Occipital lobe (tissue), 3 donors: ENCODE results near the gene RAPGEF5. TPM values are rescaled to one million over a fixed set of nuclear protein-coding genes. Genes with fewer than 3 reads are reported as not detected.
"Not testable (repeated sequence)": the region's sequence is repeated elsewhere in the genome, so short reads cannot be mapped to it uniquely, and the experiment has no call there.

ENCODE experiments used
- DNase-seq: peaks from one replicate; lab custom pipeline; 2025; lab: John Stamatoyannopoulos, UW
- small RNA-seq: library from RNA; depleted of rRNA; stranded (forward); fragments of <200 nt; gene quantifications from one replicate; pipeline ENCODE3, GENCODE V24; 2014
- total RNA-seq: library from RNA; depleted of rRNA; stranded (reverse); fragments of >200 nt; gene quantifications from one replicate; pipeline ENCODE4 v1.2.3, GENCODE V29; 2014

Gene RAPGEF5
- total RNA-seq, 1 donor from 2014 or later: 81.4 TPM

DNA sequence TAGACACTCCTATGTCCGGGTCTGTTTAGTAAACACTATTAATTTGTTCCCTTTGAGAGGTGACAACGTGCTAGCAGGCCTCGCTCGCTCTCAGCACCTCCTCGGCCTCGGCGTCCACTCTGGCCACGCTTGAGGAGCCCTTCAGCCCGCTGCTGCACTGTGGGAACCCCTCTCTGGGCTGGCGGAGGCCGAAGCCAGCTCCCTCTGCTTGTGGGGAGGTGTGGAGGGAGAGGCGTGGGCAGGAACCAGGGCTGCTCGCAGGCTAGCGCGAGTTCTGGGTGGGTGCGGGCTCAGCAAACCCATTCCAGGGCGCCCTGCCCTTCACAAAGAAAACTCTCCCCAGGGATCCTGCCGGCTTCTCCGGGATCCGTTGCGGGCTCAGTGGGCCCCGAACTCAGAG, 266.8 kb downstream of the RAPGEF5 start:
- no peak for DNase-seq

- no peak for DNase-seq
These were observed 268.1 kb downstream of the RAPGEF5 start for GRCh38 chr7:22088827-22089226.

- no peak for DNase-seq
These were observed 269.1 kb downstream of the RAPGEF5 start for GRCh38 chr7:22087861-22088260.

GRCh38 chr7:22083704-22084240, 273.2 kb downstream of the RAPGEF5 start:
- no peak for DNase-seq

GRCh38 chr7:22082886-22083703, 273.9 kb downstream of the RAPGEF5 start:
- DNase-seq: peak; percentile 91

GRCh38 chr7:22082553-22082885, 274.4 kb downstream of the RAPGEF5 start:
- no peak for DNase-seq

GRCh38 chr7:22080219-22080618, 276.7 kb downstream of the RAPGEF5 start:
- not testable (repeated sequence) for DNase-seq

DNA sequence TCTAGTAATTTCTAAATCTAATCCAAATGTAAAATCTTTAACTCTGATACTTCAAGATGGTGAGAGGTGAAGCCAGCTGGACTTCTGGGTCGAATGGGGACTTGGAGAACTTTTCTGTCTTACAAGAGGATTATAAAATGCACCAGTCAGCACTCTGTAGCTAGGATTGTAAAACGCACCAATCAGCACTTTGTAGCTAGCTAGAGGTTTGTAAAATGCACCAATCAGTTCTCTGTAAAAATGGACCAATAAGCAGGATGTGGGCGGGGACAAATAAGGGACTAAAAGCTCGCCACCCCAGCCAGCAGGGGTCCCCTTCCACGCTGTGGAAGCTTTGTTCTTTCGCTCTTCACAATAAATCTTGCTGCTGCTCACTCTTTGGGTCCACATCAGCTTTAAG, 278.1 kb downstream of the RAPGEF5 start:
- not testable (repeated sequence) for DNase-seq

GRCh38 chr7:22075561-22075960, 281.4 kb downstream of the RAPGEF5 start:
- DNase-seq: no peak

GRCh38 chr7:22074897-22075296, 282.1 kb downstream of the RAPGEF5 start:
- no peak for DNase-seq

Small RNAs within 50 kb of the gene (small RNA-seq; reads per million reads assigned to genes)
- not detected for gene RNA5SP227

Other genes starting within 250 kb of the RAPGEF5 start
- 1.1 TPM for gene STEAP1B, start 143.0 kb upstream of the RAPGEF5 start, total RNA-seq